Measurements from ENCODE around the gene HLA-DQB1.
"Not testable (repeated sequence)": the region's sequence is repeated elsewhere in the genome, so short reads cannot be mapped to it uniquely, and the experiment has no call there.

GRCh38 chr6:32641785-32642719 lies 24.4 kb downstream of the HLA-DQB1 start:
- not testable (repeated sequence) for TF ChIP-seq RARB (CRISPR knock-in tag; IDR thresholded peaks at IDR 0.05); PATZ1 (CRISPR knock-in tag; IDR thresholded peaks at IDR 0.05; ENCODE audit: borderline replicate concordance); ZFP30 (CRISPR knock-in tag; IDR thresholded peaks at IDR 0.05); CREB5 (CRISPR knock-in tag; IDR thresholded peaks at IDR 0.05; ENCODE audit: low read depth); ZNF565 (CRISPR knock-in tag; conservative IDR thresholded peaks at IDR 0.05; ENCODE audit: low read depth); TOX (CRISPR knock-in tag; IDR thresholded peaks at IDR 0.05; ENCODE audit: borderline replicate concordance); OSR1 (CRISPR knock-in tag; IDR thresholded peaks at IDR 0.05); SNAI2 (CRISPR knock-in tag; IDR thresholded peaks at IDR 0.05); ISL1 (CRISPR knock-in tag; IDR thresholded peaks at IDR 0.05)
- TF ChIP-seq, protein P1, sequence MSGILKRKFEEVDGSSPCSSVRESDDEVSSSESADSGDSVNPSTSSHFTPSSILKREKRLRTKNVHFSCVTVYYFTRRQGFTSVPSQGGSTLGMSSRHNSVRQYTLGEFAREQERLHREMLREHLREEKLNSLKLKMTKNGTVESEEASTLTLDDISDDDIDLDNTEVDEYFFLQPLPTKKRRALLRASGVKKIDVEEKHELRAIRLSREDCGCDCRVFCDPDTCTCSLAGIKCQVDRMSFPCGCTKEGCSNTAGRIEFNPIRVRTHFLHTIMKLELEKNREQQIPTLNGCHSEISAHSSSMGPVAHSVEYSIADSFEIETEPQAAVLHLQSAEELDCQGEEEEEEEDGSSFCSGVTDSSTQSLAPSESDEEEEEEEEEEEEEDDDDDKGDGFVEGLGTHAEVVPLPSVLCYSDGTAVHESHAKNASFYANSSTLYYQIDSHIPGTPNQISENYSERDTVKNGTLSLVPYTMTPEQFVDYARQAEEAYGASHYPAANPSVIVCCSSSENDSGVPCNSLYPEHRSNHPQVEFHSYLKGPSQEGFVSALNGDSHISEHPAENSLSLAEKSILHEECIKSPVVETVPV (CRISPR knock-in tag; IDR thresholded peaks at IDR 0.05), result not testable (repeated sequence)
